ENCODE measurements around the gene TNFRSF8. TPM values are rescaled to one million over a fixed set of nuclear protein-coding genes. Genes with fewer than 3 reads are reported as not detected.

TNFRSF8 gene
- polyA plus RNA-seq, 1 of the 3 experiments (the other 2 are of a cell fraction) = 0.07 TPM

DNA sequence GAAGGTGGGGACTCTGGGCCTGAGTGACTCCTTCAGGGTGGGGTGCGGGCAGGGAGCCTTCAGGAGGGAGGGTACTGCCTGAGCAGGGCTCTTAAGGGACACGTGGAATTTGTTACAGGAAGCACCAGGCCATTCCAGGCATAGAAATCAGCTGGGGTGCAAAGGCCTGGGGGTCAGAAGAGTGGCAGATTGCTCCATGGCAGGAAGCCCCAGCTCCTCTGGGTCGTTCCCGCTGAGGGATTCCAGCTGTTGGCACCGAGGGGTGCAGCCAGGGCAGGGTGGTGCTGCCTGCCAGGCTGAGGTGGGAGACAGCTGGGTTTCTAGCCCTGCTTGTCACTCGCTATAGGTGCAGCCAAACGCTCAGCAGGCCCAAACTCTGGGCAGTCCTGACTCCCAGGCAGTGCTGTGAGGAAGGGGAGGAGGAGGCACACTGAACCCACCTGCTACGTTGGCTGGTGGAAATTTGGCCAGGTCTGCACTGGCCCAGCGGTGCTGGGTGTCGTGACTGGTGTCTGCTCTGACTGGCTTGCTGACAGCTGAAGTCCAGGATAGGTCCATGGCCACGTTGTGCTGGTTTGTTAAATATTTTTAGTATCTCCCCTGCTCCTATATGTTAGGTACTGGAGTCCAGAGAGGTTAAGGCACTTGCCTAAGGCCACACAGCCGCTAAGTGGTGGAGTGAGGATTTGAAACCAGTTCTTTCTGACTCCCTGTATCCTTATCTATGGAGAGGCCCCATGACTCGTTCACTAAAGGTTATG is 123.0 kb downstream of the TNFRSF8 start:
- WGBS (ENCODE audit: low lambda C conversion rate) = 82% methylated on average over 8 of the region's 13 CpGs
- Histone ChIP-seq H3F3A (replicated peaks; ENCODE audit: insufficient read depth) (peaks cover 4% of the 10 kb centered on the region), H2AFZ (ENCODE audit: low read depth) (no peak overlapping the region), H4K20me1 (ENCODE audit: insufficient read depth) (no peaks in the 10 kb centered on the region), H3K4me1 (ENCODE audit: control insufficient read depth in 1 of 2, insufficient read depth in 2 of 2, low read depth in 1 of 2, low read length in 1 of 2) (peaks cover 10 to 32% of the 10 kb centered on the region in 2 experiments; a peak in 3 of 4 replicates), H3K9me3 (no peaks in the 10 kb centered on the region), H3K9ac (no peak overlapping the region), H3K36me3 (replicated peaks in 1 of 2; ENCODE audit: control insufficient read depth in 1 of 2, insufficient read depth in 2 of 2, low read length in 1 of 2) (no peaks in the 10 kb centered on the region), H3K4me2 (no peak overlapping the region), H3K9me2 (no peaks in the 10 kb centered on the region), H3K4me3 (ENCODE audit: low read depth in 2 of 2, low read length in 1 of 2) (no peak overlapping the region), H3K79me2 (ENCODE audit: insufficient read depth) (no peaks in the 10 kb centered on the region), H3K27me3 (ENCODE audit: insufficient read depth) (no peaks in the 10 kb centered on the region), H3K27ac (ENCODE audit: low read depth in 2 of 2, low read length in 1 of 2) (no peak overlapping the region; a peak in 1 of 4 replicates)
- CTCF ChIA-PET = interaction anchor here (1.0 to 6.2 kb wide), 4 partner anchors 23 to 466 kb away, joined by 3 to 79 read pairs (median 6); no protein-coding TSS in a partner anchor
- POLR2A ChIA-PET = no interaction called here
- DNase-seq = no peak
- TF ChIP-seq, protein P1, sequence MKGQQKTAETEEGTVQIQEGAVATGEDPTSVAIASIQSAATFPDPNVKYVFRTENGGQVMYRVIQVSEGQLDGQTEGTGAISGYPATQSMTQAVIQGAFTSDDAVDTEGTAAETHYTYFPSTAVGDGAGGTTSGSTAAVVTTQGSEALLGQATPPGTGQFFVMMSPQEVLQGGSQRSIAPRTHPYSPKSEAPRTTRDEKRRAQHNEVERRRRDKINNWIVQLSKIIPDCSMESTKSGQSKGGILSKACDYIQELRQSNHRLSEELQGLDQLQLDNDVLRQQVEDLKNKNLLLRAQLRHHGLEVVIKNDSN (IDR thresholded peaks at IDR 0.05; ENCODE audit: borderline replicate concordance, low read depth) = no peak
- TF ChIP-seq TAF1 (IDR thresholded peaks at IDR 0.05; ENCODE audit: borderline replicate concordance, low read depth, low read length) (no peak), TCF12 (IDR thresholded peaks at IDR 0.05) (no peak), ELF1 (IDR thresholded peaks at IDR 0.05) (no peak), NFIC (IDR thresholded peaks at IDR 0.05; ENCODE audit: borderline replicate concordance) (no peak), JUND (IDR thresholded peaks at IDR 0.05) (no peak), TEAD4 (IDR thresholded peaks at IDR 0.05; ENCODE audit: borderline replicate concordance, insufficient read depth) (no peak), YY1 (IDR thresholded peaks at IDR 0.05; ENCODE audit: low read depth) (no peak)
- TF ChIP-seq, protein P2, sequence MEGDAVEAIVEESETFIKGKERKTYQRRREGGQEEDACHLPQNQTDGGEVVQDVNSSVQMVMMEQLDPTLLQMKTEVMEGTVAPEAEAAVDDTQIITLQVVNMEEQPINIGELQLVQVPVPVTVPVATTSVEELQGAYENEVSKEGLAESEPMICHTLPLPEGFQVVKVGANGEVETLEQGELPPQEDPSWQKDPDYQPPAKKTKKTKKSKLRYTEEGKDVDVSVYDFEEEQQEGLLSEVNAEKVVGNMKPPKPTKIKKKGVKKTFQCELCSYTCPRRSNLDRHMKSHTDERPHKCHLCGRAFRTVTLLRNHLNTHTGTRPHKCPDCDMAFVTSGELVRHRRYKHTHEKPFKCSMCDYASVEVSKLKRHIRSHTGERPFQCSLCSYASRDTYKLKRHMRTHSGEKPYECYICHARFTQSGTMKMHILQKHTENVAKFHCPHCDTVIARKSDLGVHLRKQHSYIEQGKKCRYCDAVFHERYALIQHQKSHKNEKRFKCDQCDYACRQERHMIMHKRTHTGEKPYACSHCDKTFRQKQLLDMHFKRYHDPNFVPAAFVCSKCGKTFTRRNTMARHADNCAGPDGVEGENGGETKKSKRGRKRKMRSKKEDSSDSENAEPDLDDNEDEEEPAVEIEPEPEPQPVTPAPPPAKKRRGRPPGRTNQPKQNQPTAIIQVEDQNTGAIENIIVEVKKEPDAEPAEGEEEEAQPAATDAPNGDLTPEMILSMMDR (IDR thresholded peaks at IDR 0.05) = no peak
- TF ChIP-seq, protein P3, sequence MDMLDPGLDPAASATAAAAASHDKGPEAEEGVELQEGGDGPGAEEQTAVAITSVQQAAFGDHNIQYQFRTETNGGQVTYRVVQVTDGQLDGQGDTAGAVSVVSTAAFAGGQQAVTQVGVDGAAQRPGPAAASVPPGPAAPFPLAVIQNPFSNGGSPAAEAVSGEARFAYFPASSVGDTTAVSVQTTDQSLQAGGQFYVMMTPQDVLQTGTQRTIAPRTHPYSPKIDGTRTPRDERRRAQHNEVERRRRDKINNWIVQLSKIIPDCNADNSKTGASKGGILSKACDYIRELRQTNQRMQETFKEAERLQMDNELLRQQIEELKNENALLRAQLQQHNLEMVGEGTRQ (IDR thresholded peaks at IDR 0.05; ENCODE audit: borderline replicate concordance, low read depth, low read length) = no peak

DNA sequence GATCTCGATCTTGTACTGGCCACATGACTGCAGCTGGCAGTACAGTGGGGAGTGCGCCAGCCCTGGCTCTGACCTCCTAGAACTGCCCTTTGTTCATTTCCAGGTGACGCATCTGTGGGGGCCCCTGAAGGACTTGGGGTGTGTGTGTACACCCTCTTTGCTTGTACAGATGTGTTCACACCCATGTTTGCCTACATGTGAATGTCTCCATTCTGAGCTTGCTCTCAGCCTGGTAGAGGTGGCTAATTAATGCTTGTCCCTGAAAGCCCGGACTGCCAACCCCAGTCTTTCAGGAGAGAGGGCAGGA is 123.5 kb downstream of the TNFRSF8 start:
- Histone ChIP-seq H4K20me1 (ENCODE audit: insufficient read depth) (no peaks in the 10 kb centered on the region), H3K4me3 (ENCODE audit: low read depth in 2 of 2, low read length in 1 of 2) (no peak overlapping the region), H3K27ac (ENCODE audit: low read depth in 2 of 2, low read length in 1 of 2) (no peak overlapping the region), H3K79me2 (ENCODE audit: insufficient read depth) (no peaks in the 10 kb centered on the region), H3K4me1 (ENCODE audit: control insufficient read depth in 1 of 2, insufficient read depth in 2 of 2, low read depth in 1 of 2, low read length in 1 of 2) (peaks cover 10 to 32% of the 10 kb centered on the region in 2 experiments; a peak in 3 of 4 replicates), H3K36me3 (replicated peaks in 1 of 2; ENCODE audit: control insufficient read depth in 1 of 2, insufficient read depth in 2 of 2, low read length in 1 of 2) (no peaks in the 10 kb centered on the region), H3K9me2 (no peaks in the 10 kb centered on the region), H3K9me3 (no peaks in the 10 kb centered on the region), H3K27me3 (ENCODE audit: insufficient read depth) (no peaks in the 10 kb centered on the region), H3K9ac (no peak overlapping the region), H2AFZ (ENCODE audit: low read depth) (no peak overlapping the region), H3F3A (replicated peaks; ENCODE audit: insufficient read depth) (peaks cover 4% of the 10 kb centered on the region), H3K4me2 (no peak overlapping the region)
- CTCF ChIA-PET = interaction anchor here (1.0 to 6.2 kb wide), 3 partner anchors 30 to 466 kb away, joined by 3 to 79 read pairs (median 3); no protein-coding TSS in a partner anchor
- no peak for DNase-seq
- WGBS (ENCODE audit: low lambda C conversion rate) = 80% methylated on average over 3 of the region's 4 CpGs
- POLR2A ChIA-PET = no interaction called here
- TF ChIP-seq, protein P4, sequence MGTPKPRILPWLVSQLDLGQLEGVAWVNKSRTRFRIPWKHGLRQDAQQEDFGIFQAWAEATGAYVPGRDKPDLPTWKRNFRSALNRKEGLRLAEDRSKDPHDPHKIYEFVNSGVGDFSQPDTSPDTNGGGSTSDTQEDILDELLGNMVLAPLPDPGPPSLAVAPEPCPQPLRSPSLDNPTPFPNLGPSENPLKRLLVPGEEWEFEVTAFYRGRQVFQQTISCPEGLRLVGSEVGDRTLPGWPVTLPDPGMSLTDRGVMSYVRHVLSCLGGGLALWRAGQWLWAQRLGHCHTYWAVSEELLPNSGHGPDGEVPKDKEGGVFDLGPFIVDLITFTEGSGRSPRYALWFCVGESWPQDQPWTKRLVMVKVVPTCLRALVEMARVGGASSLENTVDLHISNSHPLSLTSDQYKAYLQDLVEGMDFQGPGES (IDR thresholded peaks at IDR 0.05; ENCODE audit: low read depth, low read length) = no peak
- TF ChIP-seq, protein P5, sequence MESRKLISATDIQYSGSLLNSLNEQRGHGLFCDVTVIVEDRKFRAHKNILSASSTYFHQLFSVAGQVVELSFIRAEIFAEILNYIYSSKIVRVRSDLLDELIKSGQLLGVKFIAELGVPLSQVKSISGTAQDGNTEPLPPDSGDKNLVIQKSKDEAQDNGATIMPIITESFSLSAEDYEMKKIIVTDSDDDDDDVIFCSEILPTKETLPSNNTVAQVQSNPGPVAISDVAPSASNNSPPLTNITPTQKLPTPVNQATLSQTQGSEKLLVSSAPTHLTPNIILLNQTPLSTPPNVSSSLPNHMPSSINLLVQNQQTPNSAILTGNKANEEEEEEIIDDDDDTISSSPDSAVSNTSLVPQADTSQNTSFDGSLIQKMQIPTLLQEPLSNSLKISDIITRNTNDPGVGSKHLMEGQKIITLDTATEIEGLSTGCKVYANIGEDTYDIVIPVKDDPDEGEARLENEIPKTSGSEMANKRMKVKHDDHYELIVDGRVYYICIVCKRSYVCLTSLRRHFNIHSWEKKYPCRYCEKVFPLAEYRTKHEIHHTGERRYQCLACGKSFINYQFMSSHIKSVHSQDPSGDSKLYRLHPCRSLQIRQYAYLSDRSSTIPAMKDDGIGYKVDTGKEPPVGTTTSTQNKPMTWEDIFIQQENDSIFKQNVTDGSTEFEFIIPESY (IDR thresholded peaks at IDR 0.05; ENCODE audit: borderline replicate concordance, low read depth) = no peak
- TF ChIP-seq, protein P2 (IDR thresholded peaks at IDR 0.05) = no peak
- TF ChIP-seq CHD2 (IDR thresholded peaks at IDR 0.05; ENCODE audit: low read length, partially characterized antibody) = no peak
- TF ChIP-seq, protein P3 (IDR thresholded peaks at IDR 0.05; ENCODE audit: borderline replicate concordance, low read depth, low read length) = no peak
- TF ChIP-seq SMC3 (IDR thresholded peaks at IDR 0.05; ENCODE audit: low read depth, low read length) = no peak
